ENCODE results near the gene ZNF236. TPM values are rescaled to one million over a fixed set of nuclear protein-coding genes. Genes with fewer than 3 reads are reported as not detected.

ZNF236 gene
- total and polyA plus RNA-seq, 2 of the 13 experiments (the other 11 are each of a cell fraction or from before 2014, with no cell fraction given), result 3.0 to 7.2 TPM

GRCh38 chr18:76988827-76989646, 166.7 kb downstream of the ZNF236 start:
- no peaks in the 10 kb centered on the region; a peak in 1 of 5 replicates for H3K27me3 ChIP-seq (ENCODE audit: control insufficient read depth in 1 of 2, insufficient read depth in 2 of 2, low read length in 2 of 2)

More at GRCh38 chr18:76988827-76989646, 166.7 kb downstream of the ZNF236 start:
- intact Hi-C loops (cut with micrococcal nuclease; ENCODE audit: unreplicated experiment) (no loop called here), in situ Hi-C loops (cut with HindIII; ENCODE audit: extremely low pct_ligation_motif_present, low pct_unique_long_range_greater_than_20kb) (loop anchor here (10.0 kb wide), 1 partner anchor 184 kb away; no protein-coding TSS in a partner anchor)
- no peak for ATAC-seq
- Histone ChIP-seq H3K9ac (ENCODE audit: insufficient read depth, low read depth, low read length) (no peak overlapping the region), H3K79me2 (ENCODE audit: insufficient read depth, low read length) (no peaks in the 10 kb centered on the region), H3K4me2 (ENCODE audit: low read depth, low read length) (no peak overlapping the region), H3K27ac (ENCODE audit: extremely low read length, insufficient read depth, low read length) (no peak overlapping the region), H3K36me3 (replicated peaks in 1 of 2; ENCODE audit: control insufficient read depth in 1 of 2, insufficient read depth in 2 of 2, low read length in 2 of 2) (no peaks in the 10 kb centered on the region), H3K4me3 (replicated peaks in 1 of 3; ENCODE audit: insufficient read depth in 1 of 3, low read depth in 2 of 3, low read length in 3 of 3) (no peak overlapping the region), H3K9me3 (ENCODE audit: low read length) (no peaks in the 10 kb centered on the region), H4K20me1 (ENCODE audit: insufficient read depth, low read length) (no peaks in the 10 kb centered on the region), H2AFZ (ENCODE audit: low read length) (no peak overlapping the region), H3K4me1 (ENCODE audit: insufficient read depth, low read length) (peaks cover 31% of the 10 kb centered on the region)
- ChIA-PET POLR2A (no interaction called here), CTCF (ENCODE audit: low intra/inter-chr PET ratio, low total read pairs) (no interaction called here)
- BruUV-seq (replicated peaks), result no TSS peak
- no peak for FAIRE-seq
- 84% methylated on average over 29 of the region's 29 CpGs for WGBS (ENCODE audit: low lambda C conversion rate)
- TF ChIP-seq TSC22D2 (CRISPR knock-in tag; IDR thresholded peaks at IDR 0.05; ENCODE audit: borderline replicate concordance), result no peak
- no peak for TF ChIP-seq ZNF781 (CRISPR knock-in tag; IDR thresholded peaks at IDR 0.05; ENCODE audit: borderline replicate concordance, not compliant biosample characterization)
- TF ChIP-seq ZNF530 (CRISPR knock-in tag; IDR thresholded peaks at IDR 0.05; ENCODE audit: low read depth), result no peak
- no peak for TF ChIP-seq ZNF101 (CRISPR knock-in tag; IDR thresholded peaks at IDR 0.05; ENCODE audit: borderline replicate concordance, low read depth)
- no peak for TF ChIP-seq FOXO1 (CRISPR knock-in tag; IDR thresholded peaks at IDR 0.05)
- TF ChIP-seq, protein P1, sequence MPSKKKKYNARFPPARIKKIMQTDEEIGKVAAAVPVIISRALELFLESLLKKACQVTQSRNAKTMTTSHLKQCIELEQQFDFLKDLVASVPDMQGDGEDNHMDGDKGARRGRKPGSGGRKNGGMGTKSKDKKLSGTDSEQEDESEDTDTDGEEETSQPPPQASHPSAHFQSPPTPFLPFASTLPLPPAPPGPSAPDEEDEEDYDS (CRISPR knock-in tag; IDR thresholded peaks at IDR 0.05), result no peak
- no peak for TF ChIP-seq NFAT5 (CRISPR knock-in tag; IDR thresholded peaks at IDR 0.05)
- TF ChIP-seq NFIB (CRISPR knock-in tag; IDR thresholded peaks at IDR 0.05; ENCODE audit: borderline replicate concordance), result no peak
- TF ChIP-seq RFX5 (IDR thresholded peaks at IDR 0.05; ENCODE audit: low read depth, low read length), result no peak
- no peak for DNase-seq (ENCODE audit: low spot score)
